GM19324 (cell line): ENCODE results near the gene PCNX2.

Experiments
- ATAC-seq: cut with Tn5 transposase; IDR thresholded peaks from one replicate; pipeline ENCODE4 v1.9.1; 2021; ENCODE audit warnings: mild to moderate bottlenecking, moderate library complexity; ENCODE audit not compliant: unreplicated experiment, low FRiP score

PCNX2 gene

DNA sequence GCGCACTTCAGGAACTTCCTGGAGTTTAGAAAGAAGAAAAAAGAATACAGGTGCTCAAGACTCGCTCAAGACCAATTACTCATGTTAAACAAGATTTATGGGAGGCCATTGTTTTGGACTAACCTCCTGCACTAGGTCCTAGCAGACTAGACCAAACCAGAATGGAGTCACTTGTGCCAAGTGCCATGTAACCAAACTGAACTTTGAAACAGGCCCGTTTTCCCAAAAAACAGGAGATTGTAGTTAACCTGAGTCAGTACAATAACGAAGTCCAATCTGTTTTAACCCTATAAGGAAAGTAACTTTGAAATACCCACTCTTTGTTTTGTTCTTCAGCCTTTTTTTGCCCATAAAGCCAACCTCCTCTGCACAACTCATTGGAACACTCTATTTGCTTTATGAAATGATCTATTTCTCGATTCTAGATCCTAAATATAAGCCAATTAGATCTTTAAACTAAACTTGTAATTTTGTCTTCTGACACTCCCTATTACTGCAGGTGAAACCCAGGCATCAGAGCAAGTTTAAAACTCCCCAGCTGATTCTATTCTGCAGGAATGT lies 345.8 kb downstream of the PCNX2 start:
- no peak for ATAC-seq

DNA sequence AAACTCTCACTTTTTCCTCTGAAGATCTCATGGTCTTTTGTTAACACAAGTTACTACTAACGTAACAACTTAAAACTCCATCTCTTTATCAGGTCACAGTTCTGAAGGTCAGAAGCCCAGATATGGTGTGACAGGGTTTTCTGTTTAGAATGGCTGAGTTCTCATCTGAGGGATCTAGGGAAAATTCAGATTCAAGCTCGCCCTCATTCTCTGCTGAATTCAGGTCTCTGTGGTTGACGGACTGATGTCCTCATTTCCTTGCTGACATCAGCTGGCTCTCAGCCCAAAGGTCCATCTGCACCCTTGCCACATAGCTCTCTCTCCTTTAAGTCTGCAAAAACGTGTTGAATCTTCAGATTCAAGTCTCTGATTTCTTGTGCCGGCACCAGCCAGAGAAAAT lies 351.2 kb downstream of the PCNX2 start:
- ATAC-seq = no peak

DNA sequence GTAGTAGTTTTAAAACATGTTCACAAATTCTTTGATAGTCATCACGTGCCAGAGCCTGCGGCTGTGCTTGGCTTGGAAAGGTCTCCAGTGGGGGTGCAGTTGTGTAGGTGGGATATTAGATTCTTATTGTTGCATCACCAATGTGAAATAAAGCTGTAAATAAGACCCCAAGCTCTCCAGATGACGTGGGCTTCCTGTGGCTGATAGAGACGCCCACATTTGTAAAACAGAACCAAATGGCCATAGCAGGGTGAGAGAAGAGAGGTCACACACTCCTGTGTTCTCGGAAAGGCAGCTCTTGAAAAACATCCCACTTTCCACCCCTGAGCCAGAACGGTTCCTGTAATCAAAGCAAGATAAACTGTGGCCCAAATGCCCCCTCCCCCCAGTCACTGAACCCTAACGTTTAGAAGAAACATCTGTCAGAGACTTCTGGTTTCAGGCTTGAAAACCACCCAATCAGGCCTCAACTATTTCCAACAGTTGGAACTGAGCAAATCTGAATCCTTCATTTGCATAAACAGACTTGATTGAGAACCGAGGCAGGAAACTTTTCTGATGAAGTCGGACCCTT lies 351.8 kb downstream of the PCNX2 start:
- no peak for ATAC-seq

DNA sequence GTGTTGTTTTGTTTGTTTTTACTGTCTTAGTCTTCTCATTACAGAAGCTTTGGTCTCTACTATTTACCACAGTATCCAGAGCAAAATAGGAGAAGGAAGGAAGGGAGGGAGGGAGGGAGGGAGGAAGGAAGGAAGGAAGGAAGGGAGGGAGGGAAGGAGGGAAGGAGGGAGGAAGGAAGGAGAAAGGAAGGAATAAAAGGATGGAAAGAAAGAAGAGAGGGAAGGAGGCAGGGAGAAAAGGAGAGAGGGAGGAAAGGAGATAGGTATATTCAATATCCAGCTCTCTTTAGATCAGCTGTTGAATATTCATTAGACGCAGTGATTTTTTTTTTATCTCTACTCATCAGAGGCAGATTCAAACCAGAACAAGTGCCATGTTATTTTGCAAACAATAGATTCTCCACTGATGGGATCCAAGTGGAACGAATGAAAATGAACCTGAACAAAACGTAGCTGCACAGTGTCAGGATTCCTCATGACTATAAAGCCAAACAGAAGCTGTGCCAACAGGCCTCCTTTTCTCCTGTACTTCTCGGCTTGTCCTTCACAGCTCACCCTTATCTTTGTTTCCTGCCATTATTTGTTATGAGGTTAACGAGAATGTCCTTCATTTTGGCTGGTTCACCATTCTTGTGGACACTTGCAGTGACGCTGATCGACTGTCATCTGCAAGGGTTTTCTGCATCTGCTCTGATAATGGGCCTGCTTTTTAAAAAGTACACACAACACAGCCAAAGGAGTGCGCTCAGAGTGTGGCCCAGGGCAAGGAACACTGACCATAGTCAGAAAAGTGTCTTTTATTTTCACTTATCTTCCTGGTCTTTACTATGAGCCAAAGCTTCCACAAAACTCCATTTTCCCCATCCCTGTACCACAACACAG lies 352.9 kb downstream of the PCNX2 start:
- no peak for ATAC-seq

DNA sequence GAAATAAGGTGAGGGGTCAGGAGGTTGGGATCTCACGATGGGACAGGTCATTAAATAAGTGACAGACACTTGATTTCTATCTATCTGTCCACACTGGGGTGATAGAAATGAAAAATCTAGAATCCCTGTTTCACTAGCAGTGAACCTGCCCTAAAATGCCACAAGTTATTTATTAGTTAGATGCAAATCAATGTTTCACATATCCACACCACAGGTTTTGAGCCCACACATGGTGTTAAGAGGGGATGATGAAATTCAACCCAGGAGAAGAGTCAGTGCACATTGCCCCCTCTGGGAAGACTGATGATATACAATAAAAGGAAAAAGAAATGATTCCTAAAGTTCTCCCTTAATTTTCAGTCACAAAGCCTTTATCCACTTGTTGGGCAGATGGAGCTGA lies 355.3 kb downstream of the PCNX2 start:
- ATAC-seq = no peak

DNA sequence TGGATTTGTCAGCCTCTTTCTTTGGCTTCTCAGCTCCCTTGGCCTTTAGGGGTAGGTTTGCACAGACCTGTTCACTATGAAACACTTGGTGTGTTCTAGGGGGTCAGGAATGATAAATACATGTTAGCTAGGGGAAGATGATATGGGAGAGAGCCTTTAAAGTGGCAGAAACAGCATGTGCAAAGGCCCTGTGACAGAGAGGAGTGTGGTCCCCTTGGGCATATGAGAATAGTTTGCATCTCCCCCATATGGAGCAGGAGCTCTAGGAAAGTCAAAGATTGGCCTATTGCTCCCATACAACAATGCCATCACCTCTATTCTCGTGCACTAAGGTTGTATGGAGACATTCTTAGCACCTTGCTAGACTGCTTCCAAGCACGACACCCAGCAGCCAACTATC lies 355.8 kb downstream of the PCNX2 start:
- no peak for ATAC-seq

DNA sequence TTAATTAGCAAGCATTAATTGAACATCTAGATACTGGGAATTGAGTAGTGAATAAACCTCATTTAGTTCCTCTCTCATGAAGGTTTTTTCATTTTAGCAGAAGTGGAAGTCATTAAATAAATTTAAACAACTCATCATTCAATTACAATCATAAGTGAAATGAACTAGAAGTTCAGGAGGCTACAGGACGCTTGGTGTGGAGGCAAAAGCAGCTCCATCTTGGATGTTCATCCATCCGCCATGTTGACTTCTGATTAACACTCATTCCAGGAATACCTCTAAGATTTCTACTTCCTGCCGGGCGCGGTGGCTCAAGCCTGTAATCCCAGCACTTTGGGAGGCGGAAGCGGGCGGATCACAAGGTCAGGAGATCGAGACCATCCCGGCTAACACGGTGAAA lies 356.6 kb downstream of the PCNX2 start:
- no peak for ATAC-seq

DNA sequence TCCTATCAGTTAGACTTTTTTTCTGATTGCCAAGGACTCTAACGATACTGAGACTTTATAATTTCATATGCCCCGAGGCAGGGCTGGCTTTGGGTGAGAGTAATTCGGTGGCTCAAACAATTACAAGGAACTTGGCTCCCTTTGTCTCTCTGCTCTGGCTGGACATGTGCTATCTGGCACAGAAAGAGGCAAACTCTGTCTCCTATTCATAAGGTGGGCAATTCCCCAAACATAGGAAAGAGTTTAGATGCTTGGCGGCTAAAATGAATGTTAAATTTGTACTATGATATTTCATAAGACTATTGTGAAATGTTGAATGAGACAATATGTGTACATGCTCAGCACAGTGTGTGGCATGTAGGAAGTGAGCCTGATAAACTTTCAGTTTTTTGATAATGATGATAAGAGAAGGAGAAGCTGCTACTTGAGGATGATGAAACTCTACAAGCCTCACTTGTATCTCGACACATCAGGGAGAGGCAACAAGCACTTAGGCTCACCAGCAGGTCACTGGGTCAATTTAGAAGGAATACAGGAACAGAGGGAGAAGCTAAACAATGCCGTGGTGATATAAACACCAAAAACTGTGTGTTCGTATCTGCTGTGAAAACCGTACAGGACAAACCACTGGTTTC lies 357.7 kb downstream of the PCNX2 start:
- ATAC-seq = no peak

DNA sequence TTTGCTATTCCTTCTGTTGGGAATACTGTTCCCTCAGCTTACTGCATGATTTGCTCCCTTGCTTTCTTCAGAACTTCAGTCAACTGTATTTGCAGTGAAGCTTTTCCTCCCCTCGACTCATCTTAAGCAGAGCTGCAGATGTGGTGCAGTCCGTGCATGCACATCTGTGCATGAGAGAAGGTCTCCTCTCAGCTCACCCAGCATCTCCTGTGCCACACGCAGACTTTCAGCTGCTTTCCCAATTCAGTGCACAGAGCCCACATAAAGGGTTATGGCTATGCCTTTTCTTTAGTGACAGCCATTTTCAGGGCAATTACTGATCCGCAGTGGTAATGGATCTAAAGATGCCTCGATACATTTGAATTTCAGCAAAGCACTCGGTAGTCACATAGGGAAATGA lies 358.6 kb downstream of the PCNX2 start:
- ATAC-seq = no peak
